IMR-90 (cell line): ENCODE data around the gene TMEM37. TPM values are rescaled to one million over a fixed set of nuclear protein-coding genes. Genes with fewer than 3 reads are reported as not detected.

ENCODE experiments used
- ATAC-seq: fragments of 200-7000 bp; cut with Tn5 transposase; 2 replicates; pipeline ENCODE4 v1.9.1; 2020; ENCODE audit warnings: low read depth, mild to moderate bottlenecking, moderate library complexity
- BruUV-seq: library from RNA; stranded (reverse); fragments of 400-500 nt; replicated peaks from 2 replicates; lab custom pipeline; 2021; lab: Mats Ljungman, UMichigan
- CTCF ChIA-PET: fragments of 300-600 bp; formaldehyde crosslinking; extraction: SDS; loops from one replicate; lab custom pipeline; 2021; ENCODE audit warnings: antibody characterized with exemption; lab: Yijun Ruan, JAX
- POLR2A ChIA-PET: fragments of 300-600 bp; sonication (Branson Sonifier 250); formaldehyde crosslinking; loops from one replicate; lab custom pipeline; 2022; ENCODE audit warnings: antibody characterized with exemption; ENCODE audit not compliant: unreplicated experiment; lab: Charles Lee
- DNase-seq: peaks from one replicate; pipeline ENCODE4 v3.0.0; 2013
- H2AFZ ChIP-seq: replicated peaks from 2 replicates; pipeline ENCODE3; 2013; ENCODE audit warnings: low read length, mild to moderate bottlenecking; ENCODE audit not compliant: poor library complexity
- H2AK5ac ChIP-seq: 2 replicates; pipeline ENCODE4 v1.6.1; 2013; ENCODE audit warnings: low read depth, low read length, inconsistent platforms
- H2AK9ac ChIP-seq: replicated peaks from 2 replicates; pipeline ENCODE3; 2013; ENCODE audit warnings: mild to moderate bottlenecking, low read depth, low read length, moderate library complexity; ENCODE audit not compliant: poor library complexity
- H2BK120ac ChIP-seq: 2 replicates; pipeline ENCODE4 v1.6.1; 2013; ENCODE audit warnings: low read depth, low read length, inconsistent platforms
- H2BK15ac ChIP-seq: 3 replicates; pipeline ENCODE4 v1.6.1; 2013; ENCODE audit warnings: low read depth, low read length, inconsistent platforms
- H2BK20ac ChIP-seq: 2 replicates; pipeline ENCODE4 v1.6.1; 2013; ENCODE audit warnings: low read depth, mild to moderate bottlenecking, inconsistent platforms, low read length, moderate library complexity
- H2BK5ac ChIP-seq: 2 replicates; pipeline ENCODE4 v1.6.1; 2013; ENCODE audit warnings: mild to moderate bottlenecking, low read depth, low read length, inconsistent platforms; ENCODE audit not compliant: poor library complexity, severe bottlenecking
- H3K14ac ChIP-seq: replicated peaks from 2 replicates; pipeline ENCODE4 v1.6.1; 2013; ENCODE audit warnings: low read depth, low read length, inconsistent platforms
- H3K18ac ChIP-seq: 2 replicates; pipeline ENCODE4 v1.6.1; 2013; ENCODE audit warnings: low read depth, low read length, control low read depth
- H3K23ac ChIP-seq: 2 replicates; pipeline ENCODE4 v1.6.1; 2013; ENCODE audit warnings: low read depth, low read length, inconsistent platforms
- H3K27ac ChIP-seq: 2 replicates; pipeline ENCODE4 v1.5.1; 2013; ENCODE audit warnings: mild to moderate bottlenecking, control low read depth, low read length; ENCODE audit not compliant: insufficient read depth
- H3K27me3 ChIP-seq: 2 replicates; pipeline ENCODE4 v1.6.1; 2013; ENCODE audit warnings: low read length; ENCODE audit not compliant: control insufficient read depth, insufficient read depth
- H3K36me3 ChIP-seq: 2 replicates; pipeline ENCODE4 v1.6.1; 2013; ENCODE audit warnings: low read length, mixed read lengths; ENCODE audit not compliant: control insufficient read depth, insufficient read depth
- H3K4ac ChIP-seq: 2 replicates; pipeline ENCODE4 v1.6.1; 2013; ENCODE audit warnings: low read depth, low read length, inconsistent platforms
- H3K4me1 ChIP-seq: 2 replicates; pipeline ENCODE4 v1.6.1; 2013; ENCODE audit warnings: low read length, mixed read lengths; ENCODE audit not compliant: control insufficient read depth, insufficient read depth
- H3K4me2 ChIP-seq: 2 replicates; pipeline ENCODE4 v1.6.1; 2013; ENCODE audit warnings: low read depth, mild to moderate bottlenecking, control low read depth, low read length, moderate library complexity
- H3K4me3 ChIP-seq: 2 replicates; pipeline ENCODE4 v1.5.1; 2013; ENCODE audit warnings: low read depth, mild to moderate bottlenecking, control low read depth, low read length, moderate library complexity; ENCODE audit not compliant: insufficient read depth
- H3K56ac ChIP-seq: 2 replicates; pipeline ENCODE4 v1.6.1; 2013; ENCODE audit warnings: low read length, inconsistent platforms; ENCODE audit not compliant: insufficient read depth; ENCODE audit errors: extremely low read depth
- H3K79me1 ChIP-seq, 2 experiments: 2 replicates each; pipeline ENCODE4 v1.6.1; 2013; ENCODE audit warnings: low read length in 2 of 2, inconsistent platforms in 1 of 2, low read depth in 1 of 2
- H3K9ac ChIP-seq: 2 replicates; pipeline ENCODE4 v1.6.1; 2013; ENCODE audit warnings: low read depth, low read length, control low read depth
- H3K9me1 ChIP-seq: 2 replicates; pipeline ENCODE4 v1.6.1; 2013; ENCODE audit warnings: low read length, inconsistent platforms; ENCODE audit not compliant: insufficient read depth
- H3K9me3 ChIP-seq: 2 replicates; pipeline ENCODE4 v1.6.1; 2013; ENCODE audit warnings: low read length; ENCODE audit not compliant: control insufficient read depth, insufficient read depth
- H4K20me1 ChIP-seq: 2 replicates; pipeline ENCODE4 v1.6.1; 2013; ENCODE audit warnings: low read length, inconsistent platforms; ENCODE audit not compliant: insufficient read depth
- H4K5ac ChIP-seq: 2 replicates; pipeline ENCODE4 v1.6.1; 2013; ENCODE audit warnings: mild to moderate bottlenecking, low read depth, low read length, control low read depth
- H4K8ac ChIP-seq, 2 experiments: 2 replicates each; pipeline ENCODE4 v1.6.1; 2013; ENCODE audit warnings: low read depth in 2 of 2, low read length in 2 of 2, control low read depth in 1 of 2, inconsistent platforms in 1 of 2
- H4K91ac ChIP-seq: 2 replicates; pipeline ENCODE4 v1.6.1; 2013; ENCODE audit warnings: low read depth, low read length, inconsistent platforms; ENCODE audit not compliant: insufficient read depth
- BHLHE40 ChIP-seq: fragments of 150-350 bp; IDR thresholded peaks from 2 replicates; pipeline ENCODE4 v1.6.1; 2016; ENCODE audit warnings: mild to moderate bottlenecking, low read depth, low read length
- CEBPB ChIP-seq: IDR thresholded peaks from 2 replicates; pipeline ENCODE4 v1.6.1; 2012; ENCODE audit warnings: low read depth, low read length, improper control_type of control experiment
- CHD1 ChIP-seq: IDR thresholded peaks from 2 replicates; pipeline ENCODE4 v1.6.1; 2012; ENCODE audit warnings: low read depth, low read length, improper control_type of control experiment
- ELK1 ChIP-seq: fragments of 150-350 bp; IDR thresholded peaks from 2 replicates; pipeline ENCODE4 v1.6.1; 2016; ENCODE audit warnings: low read depth, mild to moderate bottlenecking, low read length, moderate library complexity, borderline replicate concordance
- FOS ChIP-seq: fragments of 150-350 bp; IDR thresholded peaks from 2 replicates; pipeline ENCODE4 v1.6.1; 2016; ENCODE audit warnings: low read depth, low read length
- MAFK ChIP-seq: IDR thresholded peaks from 2 replicates; pipeline ENCODE4 v1.6.1; 2012; ENCODE audit warnings: low read depth, low read length, improper control_type of control experiment
- MAZ ChIP-seq: IDR thresholded peaks from 2 replicates; pipeline ENCODE4 v1.6.1; 2012; ENCODE audit warnings: low read depth, mild to moderate bottlenecking, low read length, improper control_type of control experiment, moderate library complexity, borderline replicate concordance
- MXI1 ChIP-seq: IDR thresholded peaks from 2 replicates; pipeline ENCODE4 v1.6.1; 2012; ENCODE audit warnings: low read depth, mild to moderate bottlenecking, low read length, moderate library complexity, borderline replicate concordance
- NFE2L2 ChIP-seq: fragments of 150-350 bp; IDR thresholded peaks from 2 replicates; pipeline ENCODE4 v1.6.1; 2016; ENCODE audit warnings: low read depth, mild to moderate bottlenecking, low read length
- POLR2A ChIP-seq: IDR thresholded peaks from 2 replicates; pipeline ENCODE4 v1.6.1; 2012; ENCODE audit warnings: mild to moderate bottlenecking, low read depth, low read length
- RAD21 ChIP-seq: IDR thresholded peaks from 2 replicates; pipeline ENCODE4 v1.6.1; 2012; ENCODE audit warnings: low read length, improper control_type of control experiment
- RCOR1 ChIP-seq: IDR thresholded peaks from 2 replicates; pipeline ENCODE4 v1.6.1; 2012; ENCODE audit warnings: mild to moderate bottlenecking, low read length, improper control_type of control experiment; ENCODE audit not compliant: insufficient replicate concordance
- RFX5 ChIP-seq: IDR thresholded peaks from 2 replicates; pipeline ENCODE4 v1.8.0; 2012; ENCODE audit warnings: low read depth, mild to moderate bottlenecking, low read length, moderate library complexity
- SMC3 ChIP-seq: fragments of 150-350 bp; IDR thresholded peaks from 2 replicates; pipeline ENCODE4 v1.6.1; 2016; ENCODE audit warnings: low read depth, mild to moderate bottlenecking, antibody characterized with exemption, low read length, moderate library complexity
- WGBS, 2 experiments: methylation state at CpG; one replicate each; pipeline versions ENCODE4 v1.1.5 to v1.1.7; 2013; ENCODE audit warnings: missing lambda C conversion rate in 2 of 2; ENCODE audit not compliant: insufficient read length in 1 of 2; ENCODE audit errors: extremely low coverage in 2 of 2; 5-methylcytosine and 5-hydroxymethylcytosine counted together
- dilution Hi-C: fragments of 300-500 bp; cut with HindIII; formaldehyde crosslinking; loops from one replicate; pipeline ENCODE4 v1.14.3; 2018; ENCODE audit warnings: low sequenced_read_pairs; ENCODE audit not compliant: unreplicated experiment
- in situ Hi-C: fragments of 300-500 bp; cut with MboI; formaldehyde crosslinking; loops from 3 replicates; pipeline ENCODE4 v1.14.3; 2019; ENCODE audit warnings: low sequenced_read_pairs, inconsistent platforms, mixed read lengths
- intact Hi-C: fragments of 100-400 bp; cut with micrococcal nuclease; formaldehyde crosslinking; loops from 2 replicates; pipeline ENCODE4 v1.10.0; 2022
- polyA plus RNA-seq, 3 experiments: library from polyadenylated mRNA; depleted of rRNA; stranded (reverse); fragments of >200 nt; gene quantifications; 2 replicates each; pipeline ENCODE4 v1.2.3, GENCODE V29; 2012; ENCODE audit warnings: low replicate concordance in 1 of 3
- total RNA-seq: library from RNA; depleted of rRNA; stranded (reverse); fragments of >200 nt; gene quantifications from 2 replicates; pipeline ENCODE4 v1.2.3, GENCODE V29; 2012
- TF ChIP-seq, protein P1 (sequence below): fragments of 150-350 bp; IDR thresholded peaks from 2 replicates; pipeline ENCODE4 v1.6.1; 2017; ENCODE audit warnings: mild to moderate bottlenecking, antibody characterized with exemption, low read length, low read depth
- TF ChIP-seq, protein P2 (sequence below): conservative IDR thresholded peaks from 2 replicates; pipeline ENCODE4 v1.5.1; 2012; ENCODE audit warnings: mild to moderate bottlenecking, low read depth, low read length, improper control_type of control experiment

TMEM37 gene
- total and polyA plus RNA-seq, 2 of the 4 experiments (the other 2 are of a cell fraction) = under 0.01 to 0.39 TPM

- Histone ChIP-seq H2BK20ac (no peak overlapping the region), H4K5ac (no peak overlapping the region), H2BK5ac (no peak overlapping the region), H3K36me3 (no peaks in the 10 kb centered on the region), H4K91ac (no peak overlapping the region), H3K4me1 (no peaks in the 10 kb centered on the region), H3K27ac (no peak overlapping the region), H2AK9ac (no peak overlapping the region), H3K4ac (no peak overlapping the region), H2AK5ac (no peak overlapping the region), H2BK120ac (no peak overlapping the region), H3K9ac (no peak overlapping the region), H3K9me1 (no peaks in the 10 kb centered on the region), H4K20me1 (no peaks in the 10 kb centered on the region), H2AFZ (no peak overlapping the region), H2BK15ac (no peak overlapping the region), H3K23ac (no peak overlapping the region), H3K79me1 (no peaks in the 10 kb centered on the region), H3K18ac (no peak overlapping the region), H3K56ac (no peak overlapping the region), H3K9me3 (no peaks in the 10 kb centered on the region), H3K27me3 (peaks cover 2% of the 10 kb centered on the region), H3K14ac (no peak overlapping the region), H3K4me3 (no peak overlapping the region), H3K4me2 (no peak overlapping the region), H4K8ac (no peak overlapping the region)
- DNase-seq (no peak), ATAC-seq (no peak)
- CTCF ChIA-PET = no interaction called here
- POLR2A ChIA-PET = no interaction called here
- TF ChIP-seq POLR2A (no peak), ELK1 (no peak), SMC3 (no peak), RAD21 (no peak), FOS (no peak), BHLHE40 (no peak), RCOR1 (no peak), MAFK (no peak), RFX5 (no peak), MXI1 (no peak), CHD1 (no peak), CEBPB (no peak), MAZ (no peak), NFE2L2 (no peak)
- TF ChIP-seq, protein P1, sequence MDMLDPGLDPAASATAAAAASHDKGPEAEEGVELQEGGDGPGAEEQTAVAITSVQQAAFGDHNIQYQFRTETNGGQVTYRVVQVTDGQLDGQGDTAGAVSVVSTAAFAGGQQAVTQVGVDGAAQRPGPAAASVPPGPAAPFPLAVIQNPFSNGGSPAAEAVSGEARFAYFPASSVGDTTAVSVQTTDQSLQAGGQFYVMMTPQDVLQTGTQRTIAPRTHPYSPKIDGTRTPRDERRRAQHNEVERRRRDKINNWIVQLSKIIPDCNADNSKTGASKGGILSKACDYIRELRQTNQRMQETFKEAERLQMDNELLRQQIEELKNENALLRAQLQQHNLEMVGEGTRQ = no peak
- TF ChIP-seq, protein P2, sequence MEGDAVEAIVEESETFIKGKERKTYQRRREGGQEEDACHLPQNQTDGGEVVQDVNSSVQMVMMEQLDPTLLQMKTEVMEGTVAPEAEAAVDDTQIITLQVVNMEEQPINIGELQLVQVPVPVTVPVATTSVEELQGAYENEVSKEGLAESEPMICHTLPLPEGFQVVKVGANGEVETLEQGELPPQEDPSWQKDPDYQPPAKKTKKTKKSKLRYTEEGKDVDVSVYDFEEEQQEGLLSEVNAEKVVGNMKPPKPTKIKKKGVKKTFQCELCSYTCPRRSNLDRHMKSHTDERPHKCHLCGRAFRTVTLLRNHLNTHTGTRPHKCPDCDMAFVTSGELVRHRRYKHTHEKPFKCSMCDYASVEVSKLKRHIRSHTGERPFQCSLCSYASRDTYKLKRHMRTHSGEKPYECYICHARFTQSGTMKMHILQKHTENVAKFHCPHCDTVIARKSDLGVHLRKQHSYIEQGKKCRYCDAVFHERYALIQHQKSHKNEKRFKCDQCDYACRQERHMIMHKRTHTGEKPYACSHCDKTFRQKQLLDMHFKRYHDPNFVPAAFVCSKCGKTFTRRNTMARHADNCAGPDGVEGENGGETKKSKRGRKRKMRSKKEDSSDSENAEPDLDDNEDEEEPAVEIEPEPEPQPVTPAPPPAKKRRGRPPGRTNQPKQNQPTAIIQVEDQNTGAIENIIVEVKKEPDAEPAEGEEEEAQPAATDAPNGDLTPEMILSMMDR = no peak
- intact Hi-C loops = no loop called here
- WGBS, 2 experiments = no CpG with 5 or more reads among the region's 4 CpGs
- dilution Hi-C loops = no loop called here
- no TSS peak for BruUV-seq
- in situ Hi-C loops = no loop called here
Observed at GRCh38 chr2:119384971-119385370, 46.7 kb upstream of the TMEM37 start.
